Right lobe of liver (tissue), 4 donors: ENCODE results near the gene EXOC2.

Source experiments
- CTCF ChIP-seq, 4 donors: fragments of 200-600 bp in 3 of 4; fragments of 450-650 bp in 1 of 4; IDR thresholded peaks; one replicate each; pipeline versions ENCODE4 v1.5.1 to v1.8.0; 2016 to 2022; ENCODE audit warnings: antibody characterized with exemption in 4 of 4, mild to moderate bottlenecking in 2 of 4
- POLR2A ChIP-seq: fragments of 450-650 bp; IDR thresholded peaks from one replicate; pipeline ENCODE4 v1.6.1; 2017; ENCODE audit warnings: antibody characterized with exemption, mild to moderate bottlenecking
- donor health status: DM: no; HTN: no; CAD: no.
- donor health status: DM: no; HTN: no; CAD: no.
- donor health status: DM: no; HTN: yes; CAD: no.

- TF ChIP-seq CTCF (IDR thresholded peaks at IDR 0.05): no peak
- TF ChIP-seq POLR2A: no peak
Measured at GRCh38 chr6:443621-444159, 249.2 kb downstream of the EXOC2 start.
